Panc1 (cell line): Measurements from ENCODE around the gene KCNAB1.

ENCODE experiments used
- POLR2AphosphoS5 ChIP-seq: IDR thresholded peaks from 2 replicates; pipeline ENCODE4 v1.6.1; 2012; ENCODE audit warnings: mild to moderate bottlenecking, low read depth, low read length, moderate library complexity
- REST ChIP-seq, 2 experiments: IDR thresholded peaks; 2 replicates each; pipeline ENCODE4 v1.6.1; 2011 to 2012; ENCODE audit warnings: low read depth in 2 of 2, control low read depth in 1 of 2, low read length in 1 of 2, mild to moderate bottlenecking in 1 of 2, moderate library complexity in 1 of 2; ENCODE audit not compliant: insufficient read depth in 1 of 2
- SIN3A ChIP-seq: IDR thresholded peaks from 2 replicates; pipeline ENCODE4 v1.6.1; 2012; ENCODE audit warnings: low read depth, mild to moderate bottlenecking, low read length, moderate library complexity, borderline replicate concordance; ENCODE audit not compliant: insufficient read depth
- TF ChIP-seq, protein P1 (sequence below): fragments of 450-650 bp; IDR thresholded peaks from 2 replicates; pipeline ENCODE4 v1.5.1; 2017; ENCODE audit warnings: mild to moderate bottlenecking

- TF ChIP-seq, protein P1, sequence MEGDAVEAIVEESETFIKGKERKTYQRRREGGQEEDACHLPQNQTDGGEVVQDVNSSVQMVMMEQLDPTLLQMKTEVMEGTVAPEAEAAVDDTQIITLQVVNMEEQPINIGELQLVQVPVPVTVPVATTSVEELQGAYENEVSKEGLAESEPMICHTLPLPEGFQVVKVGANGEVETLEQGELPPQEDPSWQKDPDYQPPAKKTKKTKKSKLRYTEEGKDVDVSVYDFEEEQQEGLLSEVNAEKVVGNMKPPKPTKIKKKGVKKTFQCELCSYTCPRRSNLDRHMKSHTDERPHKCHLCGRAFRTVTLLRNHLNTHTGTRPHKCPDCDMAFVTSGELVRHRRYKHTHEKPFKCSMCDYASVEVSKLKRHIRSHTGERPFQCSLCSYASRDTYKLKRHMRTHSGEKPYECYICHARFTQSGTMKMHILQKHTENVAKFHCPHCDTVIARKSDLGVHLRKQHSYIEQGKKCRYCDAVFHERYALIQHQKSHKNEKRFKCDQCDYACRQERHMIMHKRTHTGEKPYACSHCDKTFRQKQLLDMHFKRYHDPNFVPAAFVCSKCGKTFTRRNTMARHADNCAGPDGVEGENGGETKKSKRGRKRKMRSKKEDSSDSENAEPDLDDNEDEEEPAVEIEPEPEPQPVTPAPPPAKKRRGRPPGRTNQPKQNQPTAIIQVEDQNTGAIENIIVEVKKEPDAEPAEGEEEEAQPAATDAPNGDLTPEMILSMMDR, result no peak
- no peak for TF ChIP-seq POLR2AphosphoS5
- TF ChIP-seq REST (IDR thresholded peaks at IDR 0.05; ENCODE audit: insufficient read depth in 1 of 2, low read depth in 2 of 2, low read length in 1 of 2), result no peak
- no peak for TF ChIP-seq SIN3A
Observed at GRCh38 chr3:156400735-156401134, 280.4 kb downstream of the KCNAB1 start.
